ENCODE measurements around the gene RPS28.
A peak's percentile ranks its signal among the peaks of the same experiment; 100 is the strongest.
"Not testable (repeated sequence)": the region's sequence is repeated elsewhere in the genome, so short reads cannot be mapped to it uniquely, and the experiment has no call there.

RPS28 gene

DNA sequence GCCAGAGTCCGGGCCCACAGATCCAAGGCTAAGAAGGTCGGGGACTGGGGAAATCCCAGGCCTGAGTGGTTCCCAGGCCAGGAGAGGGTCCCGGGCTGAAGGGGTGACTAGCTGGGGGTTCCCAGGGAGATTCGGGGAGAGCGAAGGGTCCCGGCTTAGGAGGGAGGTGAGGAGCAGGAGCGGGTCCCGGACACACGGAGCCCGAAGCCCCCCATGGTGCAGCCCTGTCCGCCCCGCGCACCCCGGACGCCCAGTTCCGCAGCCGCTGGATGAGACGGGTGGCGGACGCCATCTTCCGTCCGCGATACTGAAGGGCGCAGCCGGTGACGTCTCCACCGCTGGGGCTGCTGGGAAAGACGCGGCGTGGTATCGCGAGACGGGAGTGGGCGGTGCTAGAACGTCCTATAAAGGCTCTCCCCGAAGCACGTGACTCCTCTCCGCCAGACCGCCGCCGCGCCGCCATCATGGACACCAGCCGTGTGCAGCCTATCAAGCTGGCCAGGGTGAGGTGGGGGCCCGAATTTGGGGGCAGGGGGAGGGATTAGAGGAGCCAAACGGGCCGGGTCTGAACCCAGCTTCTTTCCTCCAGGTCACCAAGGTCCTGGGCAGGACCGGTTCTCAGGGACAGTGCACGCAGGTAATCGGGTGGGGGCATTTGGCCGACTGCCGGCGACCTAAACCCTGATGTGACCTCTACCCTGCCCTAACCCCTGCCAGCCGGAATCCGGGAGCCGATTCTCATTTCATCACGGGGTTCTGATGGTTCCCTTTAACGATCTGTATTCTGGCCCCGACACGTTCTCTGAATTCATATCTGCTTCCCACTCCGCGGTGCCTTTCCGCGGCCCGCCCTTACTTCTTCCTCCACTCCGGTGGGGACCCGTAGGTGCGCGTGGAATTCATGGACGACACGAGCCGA is at the start of gene RPS28, which contains the start of gene NDUFA7:
TSS of gene RPS28 (plus strand) at position 430 of the 919 bp plus-strand sequence. CDS start at position 465, 35 bp downstream.
TSS of gene NDUFA7 (minus strand) at position 309 of the 919 bp plus-strand sequence. CDS start at position 292, 17 bp downstream.
- DNase-seq = peak; percentile 98

DNA sequence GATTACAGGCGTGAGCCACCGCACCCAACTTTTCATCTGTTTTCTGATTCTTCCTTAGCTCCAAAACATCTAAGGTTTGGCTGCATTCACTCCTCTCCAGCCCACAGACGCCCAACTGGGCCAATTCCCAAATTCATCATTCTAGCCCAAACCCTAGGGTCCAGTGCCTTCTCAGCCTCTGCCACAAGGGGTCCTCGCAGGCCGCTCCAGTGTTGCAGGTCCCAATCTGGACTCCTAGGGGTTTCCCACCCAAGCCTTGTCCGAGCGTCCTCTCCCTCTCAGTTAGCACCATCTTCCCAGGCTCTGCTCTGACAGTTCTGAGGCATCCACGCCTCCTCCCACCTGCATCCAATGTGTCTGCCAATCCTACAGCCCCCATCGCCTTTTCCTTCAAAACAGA is 44.8 kb upstream of the RPS28 start:
- not testable (repeated sequence) for DNase-seq

DNA sequence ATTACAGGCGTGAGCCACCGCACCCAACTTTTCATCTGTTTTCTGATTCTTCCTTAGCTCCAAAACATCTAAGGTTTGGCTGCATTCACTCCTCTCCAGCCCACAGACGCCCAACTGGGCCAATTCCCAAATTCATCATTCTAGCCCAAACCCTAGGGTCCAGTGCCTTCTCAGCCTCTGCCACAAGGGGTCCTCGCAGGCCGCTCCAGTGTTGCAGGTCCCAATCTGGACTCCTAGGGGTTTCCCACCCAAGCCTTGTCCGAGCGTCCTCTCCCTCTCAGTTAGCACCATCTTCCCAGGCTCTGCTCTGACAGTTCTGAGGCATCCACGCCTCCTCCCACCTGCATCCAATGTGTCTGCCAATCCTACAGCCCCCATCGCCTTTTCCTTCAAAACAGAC is 30.0 kb upstream of the RPS28 start:
- DNase-seq = not testable (repeated sequence)

DNA sequence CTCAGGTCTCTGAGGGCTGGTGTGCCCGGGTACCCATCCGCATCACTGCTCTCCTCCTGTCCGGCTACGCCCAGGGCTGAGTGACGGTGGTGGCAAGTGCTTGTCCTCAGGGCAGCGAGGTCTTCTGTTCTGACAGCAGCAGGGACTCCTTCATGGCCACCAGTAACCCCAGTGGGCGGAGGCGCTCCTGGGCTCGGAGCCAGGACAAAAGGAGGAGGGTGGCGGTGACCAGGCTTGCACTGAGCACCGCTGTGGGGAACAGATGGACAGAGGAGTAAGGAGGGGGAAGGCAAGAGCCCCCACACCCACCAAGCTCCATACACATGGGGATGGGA is 19.0 kb upstream of the RPS28 start:
- DNase-seq = no peak

DNA sequence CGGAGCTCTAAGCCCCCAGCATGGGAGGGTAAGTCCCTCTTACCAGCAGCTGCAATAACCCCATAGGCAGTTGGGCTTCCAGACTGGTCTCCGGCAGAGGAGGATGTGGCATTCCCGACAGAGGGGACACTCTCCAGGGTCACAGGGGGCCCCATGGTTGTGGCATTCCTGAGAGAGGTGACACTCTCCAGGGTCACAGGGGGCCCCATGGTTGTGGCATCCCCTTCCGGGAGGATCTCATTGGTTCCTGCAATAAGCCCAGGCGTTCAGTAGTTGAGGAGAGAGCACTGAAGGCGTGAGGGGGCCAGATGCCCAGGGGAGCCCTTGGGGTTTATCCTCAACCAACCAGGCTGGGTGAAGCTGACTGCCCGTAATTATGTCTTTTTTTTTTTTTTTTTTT is 18.6 kb upstream of the RPS28 start:
- no peak for DNase-seq

DNA sequence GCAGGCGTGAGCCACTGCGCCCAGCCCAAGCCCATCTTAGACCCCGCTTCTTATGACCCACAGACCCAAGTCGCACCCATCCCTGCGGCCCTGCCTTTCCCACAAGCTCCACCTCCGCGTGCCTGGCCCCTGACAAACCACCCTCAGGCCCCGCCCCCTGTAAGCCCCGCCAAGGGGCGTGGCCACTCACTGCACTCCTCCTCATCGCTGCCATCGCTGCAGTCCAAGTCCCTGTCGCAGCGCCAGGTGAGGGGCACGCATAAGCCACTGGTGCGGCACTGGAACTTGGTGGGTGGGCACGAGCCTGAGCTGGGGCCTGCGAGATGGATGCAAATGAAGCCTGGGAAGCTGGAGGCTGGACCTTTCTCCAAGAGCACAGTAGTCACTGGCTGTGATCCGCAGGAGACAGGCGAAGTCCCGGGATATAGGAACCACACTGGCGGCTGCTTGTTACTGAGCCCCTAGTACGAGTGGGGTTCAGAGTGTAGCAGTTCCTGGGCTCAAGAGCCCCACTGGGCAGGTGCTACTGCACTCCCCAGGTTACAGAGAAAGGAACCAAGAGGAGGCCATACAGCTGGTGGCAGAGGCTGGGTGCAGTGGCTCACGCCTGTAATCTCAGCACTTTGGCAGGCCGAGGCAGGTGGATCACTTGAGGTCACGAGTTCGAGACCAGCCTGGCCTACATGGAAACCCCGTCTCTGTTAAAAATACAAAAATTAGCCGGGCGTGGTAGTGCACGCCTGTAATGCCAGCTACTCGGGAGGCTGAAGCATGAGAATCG is 16.3 kb upstream of the RPS28 start:
- no peak for DNase-seq

DNA sequence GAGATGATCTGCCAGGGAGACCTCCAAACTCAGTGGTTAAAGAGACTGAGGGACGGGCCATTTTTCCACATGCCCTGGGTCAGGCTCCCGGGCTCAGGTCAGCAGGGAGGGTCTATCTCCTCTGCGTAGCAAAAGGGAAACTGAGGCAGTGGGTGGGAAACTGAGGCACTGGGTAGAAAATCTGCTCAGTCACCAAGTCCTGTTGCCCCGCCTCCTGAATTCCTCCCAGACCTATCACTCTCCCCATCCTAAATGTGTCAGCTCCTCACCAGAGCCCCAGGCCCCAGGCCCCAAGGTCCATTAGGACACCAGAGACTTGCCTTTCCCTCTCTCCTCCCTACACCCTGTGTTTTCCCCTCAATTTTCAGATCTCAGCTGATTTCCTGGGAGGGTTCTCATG is 15.5 kb upstream of the RPS28 start:
- DNase-seq = no peak

DNA sequence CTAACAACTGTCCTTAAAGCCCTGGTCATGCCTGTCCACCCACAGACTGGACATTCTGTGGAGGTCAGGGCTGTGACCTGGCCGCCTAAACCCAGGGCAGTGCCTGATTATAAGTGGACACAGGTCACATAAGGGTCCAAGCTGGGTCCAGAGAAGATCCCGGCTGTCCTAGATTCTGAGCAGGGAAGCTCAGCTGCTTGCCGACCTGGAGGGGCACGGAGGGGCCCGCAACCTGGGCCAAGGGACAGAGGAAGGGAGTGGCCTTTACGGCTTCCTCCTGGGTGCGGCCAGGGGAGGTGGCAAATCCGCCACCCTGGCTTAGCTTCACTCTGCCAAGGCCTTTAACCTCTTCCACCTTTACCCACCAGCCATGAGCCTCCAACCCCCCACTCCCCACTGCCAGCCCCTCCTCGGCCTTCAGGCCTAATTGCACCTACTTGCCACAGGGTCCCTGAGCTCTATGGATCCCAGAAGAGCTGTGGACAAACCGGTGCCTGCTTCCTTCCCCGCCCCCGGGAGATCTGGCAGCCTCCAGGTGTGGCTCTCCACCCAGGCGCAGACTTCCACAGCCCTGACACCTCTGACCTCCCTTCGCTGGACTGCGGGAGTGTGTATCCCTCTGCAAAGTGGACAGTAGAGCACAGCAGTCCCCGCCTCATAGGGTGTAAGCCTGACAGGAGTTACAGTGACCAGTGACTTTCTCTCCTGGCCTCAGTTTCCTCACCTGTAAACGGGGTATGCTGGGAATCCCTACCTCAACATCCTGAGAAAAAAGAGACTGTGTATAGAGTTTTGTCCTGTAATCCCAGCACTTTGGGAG is 14.9 kb upstream of the RPS28 start:
- DNase-seq = no peak

DNA sequence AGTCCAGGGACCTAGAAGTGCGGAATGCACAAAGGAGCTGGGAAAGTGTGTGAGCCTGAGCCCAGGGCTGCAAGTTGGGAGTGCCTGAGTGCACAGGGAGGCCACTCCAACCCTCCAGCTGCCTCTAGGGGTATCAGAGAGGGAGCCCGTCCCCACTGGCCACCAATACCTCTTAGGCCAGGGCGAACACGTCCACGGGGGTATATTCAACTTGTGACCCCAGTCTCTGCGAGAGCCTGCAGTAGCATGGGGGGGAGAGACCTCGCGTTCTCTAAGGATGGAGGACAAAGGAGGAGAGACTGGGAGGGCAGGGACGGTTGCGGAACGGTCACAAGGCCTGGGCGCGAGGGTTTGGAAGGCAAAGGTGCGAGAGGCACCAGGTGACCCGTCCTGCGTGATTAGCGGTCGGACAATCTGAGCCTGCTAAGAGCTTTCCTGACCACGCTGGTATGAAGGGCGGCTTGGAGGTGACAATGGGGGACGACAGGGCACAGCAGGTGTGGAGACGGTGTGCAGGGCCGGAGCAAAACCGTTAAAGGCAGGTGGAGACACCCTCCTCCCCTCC is 13.8 kb upstream of the RPS28 start:
- DNase-seq = no peak

DNA sequence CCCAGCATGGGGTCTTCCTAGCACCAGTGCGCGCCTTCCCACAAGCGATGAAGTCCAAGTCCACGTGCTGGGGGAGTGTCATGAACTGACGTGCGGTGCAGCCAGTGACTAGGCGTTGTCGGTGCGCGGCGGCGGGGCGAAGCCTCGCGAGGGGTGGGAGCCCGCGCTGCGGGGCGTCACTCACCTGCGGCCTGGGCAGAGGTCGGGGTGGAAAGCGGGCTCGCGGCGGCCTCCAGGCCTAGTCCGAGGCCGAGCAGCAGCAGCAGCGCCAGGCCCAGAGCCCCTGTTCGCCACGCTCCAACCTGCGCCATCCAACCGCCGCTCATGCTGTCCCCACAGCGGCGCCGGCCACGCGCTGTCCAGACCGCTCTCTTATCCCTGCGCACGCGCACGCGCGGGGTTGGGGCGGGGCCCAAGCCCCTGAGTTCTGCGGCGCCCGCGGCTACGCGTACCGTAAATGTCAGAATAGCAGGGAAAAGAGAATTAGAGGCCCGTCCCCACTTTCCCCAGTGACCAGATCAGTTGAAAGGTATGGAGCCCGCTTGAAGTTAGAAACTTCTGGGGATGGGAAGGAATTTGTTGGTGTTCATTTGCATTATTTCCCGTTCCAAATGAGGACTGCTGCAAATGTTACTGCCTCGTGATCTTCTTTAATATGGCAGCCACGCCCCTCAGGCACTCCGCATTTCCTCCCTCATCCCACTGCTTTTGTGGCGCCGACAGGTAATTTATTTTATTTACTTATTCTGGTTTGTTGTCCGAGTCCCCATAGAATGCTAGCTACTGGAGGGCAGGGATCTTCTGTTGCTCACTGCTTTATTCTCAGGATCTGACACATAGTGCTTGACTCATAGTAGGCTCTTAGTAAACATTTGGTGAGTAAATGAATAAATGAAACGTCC is 13.1 kb upstream of the RPS28 start, which contains the start of gene CD320:
TSS of gene CD320 (minus strand) at position 394 of the 902 bp plus-strand sequence. CDS start at position 326, 68 bp downstream.
- peak; percentile 86 for DNase-seq

DNA sequence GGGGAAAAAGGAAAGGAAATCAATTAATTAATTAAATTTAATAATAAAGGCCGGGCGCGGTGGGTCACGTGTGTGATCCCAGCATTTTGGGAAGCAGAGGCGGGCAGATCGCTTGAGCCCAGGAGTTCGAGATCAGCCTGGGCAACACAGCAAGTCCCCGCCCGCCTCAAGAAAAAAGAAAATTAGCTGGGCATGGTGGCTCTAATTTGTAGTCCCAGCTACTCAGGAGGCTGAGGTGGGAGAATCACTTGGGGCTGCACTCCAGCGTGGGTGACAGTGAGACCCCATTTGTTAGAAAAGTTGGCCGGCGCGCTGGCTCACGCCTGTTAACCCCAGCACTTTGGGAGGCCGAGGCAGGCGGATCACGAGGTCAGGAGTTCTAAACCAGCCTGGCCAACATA is 12.4 kb upstream of the RPS28 start:
- DNase-seq = no peak

DNA sequence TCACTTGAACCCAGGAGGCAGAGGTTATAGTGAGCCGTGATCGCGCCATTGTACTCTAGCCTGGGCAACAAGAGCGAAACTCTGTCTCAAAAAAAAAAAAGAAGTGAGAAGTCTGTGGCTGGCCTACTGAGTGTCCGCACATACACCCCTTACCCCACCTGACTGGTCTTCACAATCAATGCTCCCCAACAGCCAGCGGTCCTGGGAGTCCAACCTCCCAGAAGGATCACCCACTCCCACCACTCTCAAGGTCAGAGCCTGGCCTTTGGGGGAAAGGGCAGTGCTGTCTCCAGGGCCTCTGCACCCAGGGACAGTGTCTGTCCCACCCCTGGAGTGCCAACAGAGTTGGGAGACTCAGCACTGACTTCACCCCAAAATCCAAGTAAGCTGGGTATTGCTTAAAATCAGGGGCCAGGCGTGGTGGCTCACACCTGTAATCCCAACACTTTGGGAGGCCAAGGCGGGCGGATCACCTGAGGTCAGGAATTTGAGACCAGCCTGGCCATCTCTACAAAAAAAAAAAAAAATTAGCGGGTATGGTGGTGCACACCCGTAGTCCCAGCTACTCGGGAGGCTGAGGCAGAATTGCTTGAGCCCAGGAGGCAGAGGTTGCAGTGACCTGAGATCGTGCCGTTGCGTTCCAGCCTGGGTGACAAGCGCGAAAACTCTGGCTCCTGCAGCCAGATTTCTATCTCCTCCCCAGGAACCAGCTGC is 10.8 kb upstream of the RPS28 start:
- DNase-seq = no peak

DNA sequence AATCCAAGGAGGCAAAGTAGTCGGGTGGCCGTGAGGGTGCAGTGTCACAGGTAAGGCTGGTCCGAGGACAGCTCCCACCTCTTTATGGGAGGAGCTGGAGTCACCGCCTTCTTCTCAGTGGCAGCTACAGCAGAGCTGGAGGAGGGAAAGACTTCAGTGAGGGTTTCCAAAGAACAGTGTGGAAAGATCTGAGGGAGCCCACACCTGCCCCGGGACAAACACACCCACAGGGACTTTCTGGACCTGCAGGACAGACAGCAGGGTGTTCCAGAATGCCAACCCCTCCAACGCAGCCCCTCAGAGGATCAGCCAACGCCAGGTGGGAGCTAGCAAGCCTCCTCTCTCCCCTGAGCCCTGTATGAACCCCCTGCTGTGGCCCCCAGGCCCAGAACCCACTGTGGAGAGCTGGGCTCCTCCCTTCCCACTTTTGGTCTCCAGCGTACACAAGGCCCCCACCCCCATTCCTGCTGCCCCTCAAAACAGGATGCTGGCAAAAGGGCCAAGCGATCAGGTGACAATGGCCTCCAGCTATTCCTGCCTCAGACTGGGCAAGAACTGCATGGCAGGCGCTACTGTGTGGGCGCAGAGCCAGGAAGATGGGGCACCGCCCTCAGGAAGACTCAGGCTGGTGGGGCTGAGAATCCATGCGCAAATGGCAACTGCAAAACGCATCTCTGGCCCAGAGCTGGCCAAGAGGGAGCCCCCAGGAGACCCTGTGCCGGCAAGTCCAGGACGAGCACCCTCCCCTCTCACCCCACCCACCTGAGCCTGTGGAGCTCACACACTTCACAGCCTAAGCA is 9.6 kb upstream of the RPS28 start:
- DNase-seq = no peak

DNA sequence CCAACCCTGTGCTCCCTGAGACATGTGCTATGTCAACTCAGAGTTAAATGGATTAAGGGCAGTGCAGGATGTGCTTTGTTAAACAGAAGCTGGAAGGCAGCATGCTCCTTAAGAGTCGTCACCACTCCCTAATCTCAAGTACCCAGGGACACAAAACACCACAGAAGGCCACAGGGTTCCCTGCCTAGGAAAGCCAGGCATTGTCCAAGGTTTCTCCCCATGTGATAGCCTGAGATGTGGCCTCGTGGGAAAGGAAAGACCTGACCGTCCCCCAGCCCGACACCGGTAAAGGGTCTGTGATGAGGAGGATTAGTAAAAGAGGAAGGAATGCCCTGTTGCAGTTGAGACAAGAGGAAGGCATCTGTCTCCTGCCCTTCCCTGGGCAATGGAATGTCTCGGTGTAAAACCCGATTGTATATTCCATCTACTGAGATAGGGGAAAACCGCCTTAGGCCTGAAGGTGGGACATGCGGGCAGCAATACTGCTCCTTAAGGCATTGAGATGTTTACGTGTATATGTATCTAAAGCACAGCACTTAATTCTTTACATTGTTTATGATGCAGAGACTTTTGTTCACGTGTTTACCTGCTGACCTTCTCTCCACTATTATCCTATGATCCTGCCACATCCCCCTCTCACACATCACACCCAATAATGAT is 6.2 kb upstream of the RPS28 start:
- DNase-seq = not testable (repeated sequence)

DNA sequence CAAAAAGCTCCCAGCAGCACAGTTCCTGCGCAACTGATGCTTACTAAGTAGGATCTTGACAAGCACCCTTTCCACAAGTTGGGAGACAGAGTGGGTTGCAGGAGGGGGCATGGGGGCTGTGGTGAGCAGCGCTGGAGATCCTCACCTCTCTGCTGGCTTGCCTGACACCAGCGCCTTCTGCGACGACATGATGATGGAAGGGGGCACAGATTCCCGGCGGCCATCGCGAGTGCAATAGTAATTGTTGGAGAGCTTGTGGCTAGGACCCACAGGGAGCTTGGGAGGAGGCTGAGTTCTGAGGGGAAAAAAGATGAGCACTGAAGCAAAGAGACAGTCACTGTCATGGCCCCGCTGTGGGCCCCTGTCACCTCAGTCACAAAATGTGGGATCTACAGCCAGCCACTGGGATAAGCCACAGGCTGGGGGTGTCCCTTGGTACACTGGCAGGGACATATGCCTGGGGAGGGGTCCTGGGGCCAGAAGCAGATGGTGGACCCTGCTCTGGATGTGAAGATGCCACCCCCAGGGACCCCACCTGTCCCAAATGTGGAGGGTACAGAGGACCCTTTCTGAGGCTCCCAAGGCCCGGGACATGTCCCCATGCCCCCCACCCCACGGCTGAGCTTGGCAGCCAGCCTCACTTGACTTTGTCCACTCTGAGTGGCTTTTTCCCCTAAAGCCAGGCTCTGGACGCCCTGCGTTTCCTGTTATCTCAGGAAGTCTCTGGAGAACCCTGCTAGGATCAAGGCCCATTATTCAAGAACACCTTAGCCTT is 4.8 kb upstream of the RPS28 start:
- DNase-seq = no peak

DNA sequence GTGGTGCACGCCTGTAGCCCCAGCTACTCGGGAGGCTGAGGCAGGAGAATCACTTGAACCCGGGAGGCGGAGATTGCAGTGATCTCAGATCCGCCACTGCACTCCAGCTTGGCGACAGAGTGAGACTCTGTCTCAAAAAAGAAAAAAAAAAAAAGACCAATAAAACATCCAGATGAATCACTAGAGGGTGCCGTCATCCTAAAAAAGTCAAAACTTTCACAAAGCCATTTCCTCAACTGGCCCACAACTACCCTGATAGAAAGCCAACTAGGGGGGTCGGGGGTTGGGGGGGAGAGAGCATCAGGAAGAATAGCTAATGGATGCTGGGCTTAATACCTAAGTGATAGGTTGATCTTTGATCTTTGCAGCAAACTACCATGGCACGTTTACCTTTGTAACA is 2.5 kb upstream of the RPS28 start:
- not testable (repeated sequence) for DNase-seq

DNA sequence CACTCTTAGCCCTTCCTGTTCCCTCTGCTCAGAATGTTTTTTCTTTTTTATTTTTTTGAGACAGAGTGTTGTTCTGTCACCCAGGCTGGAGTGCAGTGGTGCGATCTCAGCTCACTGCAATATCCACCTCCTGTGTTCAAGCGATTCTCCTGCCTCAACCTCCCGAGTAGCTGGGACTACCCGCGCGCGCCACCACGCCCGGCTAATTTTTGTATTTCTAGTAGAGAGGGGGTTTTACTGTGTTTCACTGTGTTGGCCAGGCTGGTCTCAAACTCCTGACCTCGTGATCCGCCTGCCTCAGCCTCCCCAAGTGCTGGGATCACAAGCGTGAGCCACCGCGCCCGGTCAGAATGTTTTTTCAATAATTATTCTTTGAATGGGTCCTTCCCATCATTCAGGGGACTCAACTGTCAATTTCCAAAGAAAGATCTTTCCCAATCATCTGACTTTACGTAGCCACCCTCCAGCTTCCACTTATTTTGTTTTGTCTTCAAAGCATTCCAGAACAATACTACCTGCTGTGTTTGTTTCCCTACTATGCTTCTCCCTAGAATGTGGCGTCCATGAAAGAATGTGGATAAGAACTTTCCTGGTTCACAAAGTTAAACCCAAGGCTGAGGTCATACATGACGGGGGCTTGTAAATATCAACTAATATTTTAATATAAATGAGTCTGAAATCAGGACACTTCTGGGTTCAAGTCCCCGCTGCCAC is 1.3 kb upstream of the RPS28 start:
- no peak for DNase-seq

DNA sequence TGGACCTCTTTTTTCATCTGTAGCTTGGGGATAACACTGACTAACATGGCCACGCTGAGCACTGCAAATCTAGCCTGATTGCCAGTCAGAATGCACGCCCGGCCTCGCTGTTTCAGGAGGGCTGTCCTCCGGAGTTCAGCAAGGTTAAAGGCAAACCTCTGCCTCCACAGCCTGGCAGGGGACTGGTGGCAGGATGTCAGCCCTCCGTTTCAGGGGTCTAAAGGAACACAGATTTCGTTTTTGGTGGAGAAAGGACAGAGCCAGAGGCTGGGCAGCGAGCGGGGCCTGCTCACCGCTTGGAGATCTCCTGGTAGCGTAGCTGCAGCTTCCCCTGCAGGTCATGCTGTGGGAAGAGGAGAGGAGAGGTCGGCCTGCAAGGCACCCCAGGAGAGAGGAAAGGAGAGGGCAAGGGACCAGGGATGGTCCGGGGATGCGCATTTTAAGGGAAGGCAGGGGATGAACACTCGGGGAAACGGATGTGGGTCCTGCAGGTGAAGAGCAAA is 681 bp upstream of the RPS28 start:
- DNase-seq = no peak

All from CD4-positive, alpha-beta T cell treated with Interleukin-17A for 1 hour (primary cell).